ENCODE data around the gene CDH11. TPM values are rescaled to one million over a fixed set of nuclear protein-coding genes. Genes with fewer than 3 reads are reported as not detected.

The CDH11 gene
- total RNA-seq, 1 experiment from 2014 or later = 0.64 TPM

DNA sequence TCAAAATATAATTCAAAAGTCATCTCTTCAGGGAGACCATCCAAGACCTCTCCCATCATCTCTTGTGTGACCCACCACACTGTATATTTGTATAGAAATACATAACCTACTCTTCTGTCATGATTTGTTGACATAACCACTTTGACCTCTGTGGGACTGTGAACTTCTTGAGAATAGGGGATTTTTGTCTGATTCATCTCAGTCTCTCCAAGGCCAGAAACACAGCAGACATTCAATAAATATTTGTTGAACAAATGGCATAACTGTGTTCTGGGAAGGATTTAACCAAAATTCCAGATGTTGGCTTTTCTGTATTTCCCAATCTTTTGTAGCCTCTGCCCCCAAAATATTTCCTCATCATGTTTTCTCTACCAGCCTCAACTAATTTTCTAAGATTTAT, 169.7 kb downstream of the CDH11 start:
- TF ChIP-seq REST (IDR thresholded peaks at IDR 0.05; ENCODE audit: insufficient read depth in 1 of 2, low read depth in 2 of 2, low read length in 1 of 2) = no peak
- TF ChIP-seq POLR2AphosphoS5 (IDR thresholded peaks at IDR 0.05; ENCODE audit: low read depth, low read length) = no peak
- TF ChIP-seq SIN3A (IDR thresholded peaks at IDR 0.05; ENCODE audit: borderline replicate concordance, insufficient read depth, low read depth, low read length) = no peak
- TF ChIP-seq, protein P1, sequence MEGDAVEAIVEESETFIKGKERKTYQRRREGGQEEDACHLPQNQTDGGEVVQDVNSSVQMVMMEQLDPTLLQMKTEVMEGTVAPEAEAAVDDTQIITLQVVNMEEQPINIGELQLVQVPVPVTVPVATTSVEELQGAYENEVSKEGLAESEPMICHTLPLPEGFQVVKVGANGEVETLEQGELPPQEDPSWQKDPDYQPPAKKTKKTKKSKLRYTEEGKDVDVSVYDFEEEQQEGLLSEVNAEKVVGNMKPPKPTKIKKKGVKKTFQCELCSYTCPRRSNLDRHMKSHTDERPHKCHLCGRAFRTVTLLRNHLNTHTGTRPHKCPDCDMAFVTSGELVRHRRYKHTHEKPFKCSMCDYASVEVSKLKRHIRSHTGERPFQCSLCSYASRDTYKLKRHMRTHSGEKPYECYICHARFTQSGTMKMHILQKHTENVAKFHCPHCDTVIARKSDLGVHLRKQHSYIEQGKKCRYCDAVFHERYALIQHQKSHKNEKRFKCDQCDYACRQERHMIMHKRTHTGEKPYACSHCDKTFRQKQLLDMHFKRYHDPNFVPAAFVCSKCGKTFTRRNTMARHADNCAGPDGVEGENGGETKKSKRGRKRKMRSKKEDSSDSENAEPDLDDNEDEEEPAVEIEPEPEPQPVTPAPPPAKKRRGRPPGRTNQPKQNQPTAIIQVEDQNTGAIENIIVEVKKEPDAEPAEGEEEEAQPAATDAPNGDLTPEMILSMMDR (IDR thresholded peaks at IDR 0.05) = no peak
- TF ChIP-seq TCF7L2 (IDR thresholded peaks at IDR 0.05; ENCODE audit: low read depth, low read length) = no peak
- H3K27me3 ChIP-seq (ENCODE audit: control insufficient read depth, insufficient read depth, low read length) = no peaks in the 10 kb centered on the region
- ATAC-seq (no peak), DNase-seq (ENCODE audit: low read depth, low spot score) (no peak)
- ChIA-PET POLR2A (no interaction called here), CTCF (no interaction called here)
- H3K9me3 ChIP-seq (ENCODE audit: control insufficient read depth, insufficient read depth, low read depth, low read length) = no peaks in the 10 kb centered on the region
- in situ Hi-C loops (cut with HindIII; ENCODE audit: low pct_unique_long_range_greater_than_20kb, low sequenced_read_pairs) = no loop called here
- no peaks in the 10 kb centered on the region for H3K4me1 ChIP-seq (ENCODE audit: control insufficient read depth, insufficient read depth, low read length)
- intact Hi-C loops (cut with micrococcal nuclease; ENCODE audit: unreplicated experiment) = no loop called here
- BruUV-seq (replicated peaks) = no TSS peak
- H3K4me3 ChIP-seq (ENCODE audit: low read depth in 2 of 2, low read length in 2 of 2) = no peak overlapping the region
- no peak overlapping the region for H3K27ac ChIP-seq (ENCODE audit: low read length)
- H3K36me3 ChIP-seq (ENCODE audit: control insufficient read depth, insufficient read depth, low read length) = no peaks in the 10 kb centered on the region

GRCh38 chr16:64951193-64951592, 170.7 kb downstream of the CDH11 start:
- no peaks in the 10 kb centered on the region for H3K9me3 ChIP-seq (ENCODE audit: control insufficient read depth, insufficient read depth, low read depth, low read length)
- no peaks in the 10 kb centered on the region for H3K36me3 ChIP-seq (ENCODE audit: control insufficient read depth, insufficient read depth, low read length)
- POLR2A ChIA-PET = interaction anchor here (0.6 kb wide), 1 partner anchor 549 kb away, joined by 6 read pairs; no protein-coding TSS in a partner anchor
- H3K27me3 ChIP-seq (ENCODE audit: control insufficient read depth, insufficient read depth, low read length) = no peaks in the 10 kb centered on the region
- in situ Hi-C loops (cut with HindIII; ENCODE audit: low pct_unique_long_range_greater_than_20kb, low sequenced_read_pairs) = no loop called here
- BruUV-seq (replicated peaks) = no TSS peak
- H3K27ac ChIP-seq (ENCODE audit: low read length) = no peak overlapping the region
- ATAC-seq (no peak), DNase-seq (ENCODE audit: low read depth, low spot score) (no peak)
- no peak for TF ChIP-seq POLR2AphosphoS5 (IDR thresholded peaks at IDR 0.05; ENCODE audit: low read depth, low read length)
- no peak for TF ChIP-seq SIN3A (IDR thresholded peaks at IDR 0.05; ENCODE audit: borderline replicate concordance, insufficient read depth, low read depth, low read length)
- TF ChIP-seq REST (IDR thresholded peaks at IDR 0.05; ENCODE audit: insufficient read depth in 1 of 2, low read depth in 2 of 2, low read length in 1 of 2) = no peak
- no peak for TF ChIP-seq TCF7L2 (IDR thresholded peaks at IDR 0.05; ENCODE audit: low read depth, low read length)
- TF ChIP-seq, protein P1 (IDR thresholded peaks at IDR 0.05) = no peak
- H3K4me3 ChIP-seq (ENCODE audit: low read depth in 2 of 2, low read length in 2 of 2) = no peak overlapping the region
- intact Hi-C loops (cut with micrococcal nuclease; ENCODE audit: unreplicated experiment) = no loop called here
- H3K4me1 ChIP-seq (ENCODE audit: control insufficient read depth, insufficient read depth, low read length) = no peaks in the 10 kb centered on the region
- CTCF ChIA-PET = no interaction called here
